HG02885 (cell line): ENCODE data around the gene NUDCD3.

ENCODE experiments used
- ATAC-seq: cut with Tn5 transposase; IDR thresholded peaks from one replicate; pipeline ENCODE4 v1.9.1; 2021; ENCODE audit warnings: mild to moderate bottlenecking; ENCODE audit not compliant: unreplicated experiment, poor library complexity

The NUDCD3 gene

GRCh38 chr7:44408596-44408995 is 81.9 kb downstream of the NUDCD3 start:
- ATAC-seq: no peak

- ATAC-seq: no peak
Measured at GRCh38 chr7:44403775-44404174, 86.7 kb downstream of the NUDCD3 start.

- ATAC-seq: no peak
Measured at GRCh38 chr7:44403176-44403759, 87.2 kb downstream of the NUDCD3 start.

GRCh38 chr7:44402401-44403060 is 87.9 kb downstream of the NUDCD3 start:
- ATAC-seq: no peak

GRCh38 chr7:44401692-44402091 is 88.8 kb downstream of the NUDCD3 start:
- ATAC-seq: no peak

- no peak for ATAC-seq
Measured at GRCh38 chr7:44400033-44400511, 90.4 kb downstream of the NUDCD3 start.

- no peak for ATAC-seq
Measured at GRCh38 chr7:44398953-44399574, 91.4 kb downstream of the NUDCD3 start.

- ATAC-seq: no peak
Measured at GRCh38 chr7:44398511-44398911, 91.9 kb downstream of the NUDCD3 start.

- no peak for ATAC-seq
Measured at GRCh38 chr7:44396931-44397545, 93.4 kb downstream of the NUDCD3 start.

GRCh38 chr7:44396496-44396895 is 94.0 kb downstream of the NUDCD3 start:
- ATAC-seq: no peak

GRCh38 chr7:44395067-44395466 is 95.4 kb downstream of the NUDCD3 start:
- no peak for ATAC-seq

GRCh38 chr7:44394636-44395035 is 95.8 kb downstream of the NUDCD3 start:
- no peak for ATAC-seq

GRCh38 chr7:44394112-44394447 is 96.4 kb downstream of the NUDCD3 start:
- ATAC-seq: no peak

GRCh38 chr7:44393238-44394111 is 97.0 kb downstream of the NUDCD3 start:
- no peak for ATAC-seq

GRCh38 chr7:44392618-44393010 is 97.8 kb downstream of the NUDCD3 start:
- no peak for ATAC-seq

GRCh38 chr7:44391746-44392617 is 98.5 kb downstream of the NUDCD3 start:
- ATAC-seq: no peak

GRCh38 chr7:44391171-44391570 is 99.3 kb downstream of the NUDCD3 start:
- no peak for ATAC-seq

GRCh38 chr7:44390701-44391100 is 99.8 kb downstream of the NUDCD3 start:
- no peak for ATAC-seq
